GM10847 (cell line): Measurements from ENCODE around the gene KMT2B.

ENCODE experiments used
- POLR2A ChIP-seq: IDR thresholded peaks from 2 replicates; pipeline ENCODE4 v1.6.1; 2011; ENCODE audit not compliant: insufficient read length; ENCODE audit errors: extremely low read depth

The KMT2B gene

GRCh38 chr19:35754370-35755130, 36.7 kb downstream of the KMT2B start:
- no peak for TF ChIP-seq POLR2A

GRCh38 chr19:35755131-35755549, 37.3 kb downstream of the KMT2B start:
- no peak for TF ChIP-seq POLR2A

DNA sequence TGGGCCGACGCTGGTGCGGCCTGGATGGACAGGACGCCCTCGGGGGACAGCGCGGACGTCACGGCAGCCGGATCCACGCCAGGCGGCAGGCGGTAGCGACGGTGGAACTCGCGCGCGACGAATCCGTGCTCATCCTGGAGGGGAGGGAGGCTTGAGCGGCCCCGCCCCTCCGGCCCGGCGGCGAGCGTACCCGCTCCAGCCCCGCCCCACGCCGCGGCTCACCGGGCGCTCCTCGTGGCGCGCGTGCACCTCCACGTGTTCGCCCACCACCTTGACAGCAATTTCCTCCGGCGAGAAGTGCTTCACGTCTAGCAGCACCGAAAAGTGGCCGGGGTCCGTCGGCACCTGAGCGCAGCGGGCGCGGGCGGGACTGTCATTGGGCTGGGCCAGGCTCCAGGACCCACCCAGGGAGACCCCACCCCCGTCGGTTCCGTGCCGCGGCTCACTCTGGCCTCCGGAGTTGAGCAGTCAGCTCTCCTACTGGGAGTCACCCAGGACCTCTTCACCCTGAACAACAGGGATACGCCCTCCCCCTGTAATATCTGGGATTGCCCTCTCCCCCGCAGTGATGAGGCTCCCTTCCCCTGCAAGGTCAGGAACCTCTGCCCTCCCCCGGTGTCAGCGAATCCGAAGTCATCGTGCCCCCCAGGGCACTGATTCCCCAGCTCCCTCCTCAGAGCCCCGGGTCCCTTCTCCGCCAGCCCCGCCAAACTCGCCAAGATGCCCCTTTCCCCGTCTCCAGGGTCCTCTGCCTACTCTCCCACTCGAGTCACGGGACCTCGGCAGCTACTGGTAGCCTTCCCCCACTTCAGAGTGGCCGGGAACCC, 38.0 kb downstream of the KMT2B start:
- TF ChIP-seq POLR2A = no peak

GRCh38 chr19:35756377-35757230, 38.8 kb downstream of the KMT2B start, which contains the start of gene HSPB6:
HSPB6 (minus strand) TSS chr19:35757029; CDS start chr19:35757008, 21 bp downstream.
- no peak for TF ChIP-seq POLR2A

DNA sequence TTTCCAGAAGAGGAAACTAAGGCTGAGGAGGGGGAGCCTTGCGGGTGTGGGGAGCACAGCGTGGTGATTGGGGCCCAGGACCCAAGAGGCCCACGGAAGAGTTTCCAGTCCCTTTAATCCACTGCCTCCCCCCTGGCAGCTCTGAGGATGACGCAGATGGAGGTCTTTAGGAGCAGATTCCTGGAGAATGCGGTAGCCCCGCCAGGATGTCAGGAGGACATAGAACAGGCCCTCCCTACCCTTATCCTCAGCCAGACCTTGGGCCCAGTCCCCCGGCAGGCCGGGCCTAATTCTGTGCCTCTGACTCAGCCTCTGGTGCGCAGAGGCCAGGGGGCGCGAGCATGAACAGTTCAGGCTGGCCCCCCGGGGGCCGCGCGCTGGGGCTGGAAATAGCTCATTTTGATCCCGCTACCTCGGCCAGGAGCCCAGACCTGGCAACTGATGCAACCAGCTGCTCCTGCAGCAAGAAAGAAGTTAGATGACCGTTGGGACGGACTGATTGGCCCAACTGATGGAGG, 39.5 kb downstream of the KMT2B start:
- TF ChIP-seq POLR2A = no peak

GRCh38 chr19:35757749-35758608, 40.2 kb downstream of the KMT2B start, which contains the start of gene PROSER3:
PROSER3 (plus strand) TSS chr19:35758176; CDS start chr19:35758216, 40 bp downstream.
- peak; percentile 51 for TF ChIP-seq POLR2A

- TF ChIP-seq POLR2A = no peak
Observed at GRCh38 chr19:35759697-35760096, 41.9 kb downstream of the KMT2B start.

DNA sequence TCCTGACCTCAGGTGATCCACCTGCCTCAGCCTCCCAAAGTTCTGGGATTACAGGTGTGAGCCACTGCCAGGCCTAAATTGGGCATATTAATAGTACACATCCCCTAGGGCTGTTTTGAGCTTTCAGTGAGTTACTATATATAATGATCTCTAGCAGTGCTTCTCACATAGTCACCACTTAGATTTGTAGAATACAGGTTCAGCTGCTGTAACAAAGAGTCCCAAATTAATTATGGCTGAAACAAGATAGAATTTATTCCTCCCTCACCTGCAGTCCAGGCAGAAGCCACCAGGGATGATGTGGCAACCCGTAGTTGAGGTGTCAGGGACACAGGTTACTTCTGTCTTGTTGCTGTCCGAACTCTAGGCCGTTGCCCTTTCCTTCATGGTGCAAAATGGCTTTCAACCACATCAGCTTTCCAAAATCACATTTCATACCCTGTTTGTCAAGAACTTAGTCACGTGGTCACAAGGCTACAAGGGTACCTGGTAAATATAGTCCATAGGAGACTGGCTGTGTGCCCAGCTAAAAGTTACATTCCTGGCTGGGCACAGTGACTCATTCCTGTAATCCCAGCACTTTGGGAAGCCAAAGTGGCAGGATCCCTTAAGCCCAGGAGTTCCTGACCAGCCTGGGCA, 43.0 kb downstream of the KMT2B start:
- TF ChIP-seq POLR2A = no peak

DNA sequence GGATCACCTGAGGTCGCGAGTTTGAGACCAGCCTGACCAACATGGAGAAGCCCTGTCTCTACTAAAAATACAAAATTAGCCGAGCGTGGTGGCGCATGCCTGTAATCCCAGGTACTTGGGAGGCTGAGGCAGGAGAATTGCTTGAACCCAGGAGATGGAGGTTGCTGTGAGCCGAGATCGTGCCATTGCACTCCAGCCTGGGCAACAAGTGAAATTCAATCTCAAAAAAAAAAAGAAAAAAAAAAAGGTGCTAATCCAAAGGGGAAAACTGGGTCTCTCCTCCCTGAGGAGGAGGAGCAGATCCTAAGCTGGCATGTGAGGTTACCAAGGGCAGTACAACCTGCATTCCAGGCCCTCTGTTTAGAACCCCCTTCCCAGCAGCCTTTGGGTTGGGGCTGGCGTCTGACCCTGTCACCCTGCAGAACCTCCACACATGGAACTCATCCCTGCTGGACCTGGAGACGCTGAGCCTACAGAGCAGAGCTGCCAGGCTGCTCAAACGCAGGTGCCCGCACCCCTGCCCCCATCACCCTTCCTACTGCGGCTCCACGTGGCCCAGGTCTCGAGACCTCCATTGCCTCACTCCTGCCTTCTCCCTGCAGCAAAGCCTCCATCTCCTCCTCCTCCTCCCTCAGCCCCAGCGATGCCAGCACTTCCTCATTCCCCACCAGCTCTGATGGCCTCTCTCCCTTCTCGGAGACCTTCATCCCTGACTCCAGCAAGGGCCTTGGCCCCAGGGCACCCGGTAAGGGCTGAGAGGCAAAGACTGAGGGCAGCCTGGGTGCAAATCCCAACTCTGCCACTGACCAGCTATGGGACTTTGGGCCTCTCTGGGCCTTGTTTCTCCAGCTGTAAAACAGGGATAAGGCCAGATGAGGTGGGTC, 46.9 kb downstream of the KMT2B start:
- TF ChIP-seq POLR2A = no peak

DNA sequence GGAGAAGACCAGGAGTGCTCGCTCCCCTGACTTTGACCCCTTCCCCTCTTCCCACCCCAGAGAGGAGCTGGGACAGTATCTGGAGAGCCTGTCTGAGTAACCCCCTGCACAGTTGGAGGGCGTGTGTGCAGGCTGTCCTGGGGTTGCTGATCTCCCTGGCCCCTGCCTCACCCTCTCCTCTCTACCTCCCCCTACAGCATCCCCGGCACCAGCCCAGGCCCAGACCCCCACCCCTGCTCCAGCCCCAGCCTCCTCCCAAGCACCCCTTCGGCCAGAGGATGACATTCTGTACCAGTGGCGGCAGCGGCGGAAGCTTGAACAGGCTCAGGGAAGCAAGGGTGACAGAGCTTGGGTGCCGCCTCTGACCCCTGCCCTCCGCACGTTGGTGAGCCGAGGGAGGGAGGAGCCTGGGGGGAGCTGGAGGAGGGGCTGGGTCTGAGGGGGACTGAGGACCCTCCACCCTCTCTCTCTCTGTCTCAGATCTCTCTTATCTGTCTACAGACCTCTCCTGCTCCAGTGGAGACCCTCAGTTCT, 48.8 kb downstream of the KMT2B start:
- no peak for TF ChIP-seq POLR2A

GRCh38 chr19:35767288-35768081, 49.7 kb downstream of the KMT2B start:
- no peak for TF ChIP-seq POLR2A

- no peak for TF ChIP-seq POLR2A
Observed at GRCh38 chr19:35768082-35768421, 50.2 kb downstream of the KMT2B start.
